Hepatocyte (in vitro differentiated cells): ENCODE measurements around the gene SLC2A8. TPM values are rescaled to one million over a fixed set of nuclear protein-coding genes. Genes with fewer than 3 reads are reported as not detected.

Source experiments
- DNase-seq: peaks from one replicate; pipeline ENCODE4 v3.0.0-alpha.2; 2016; ENCODE audit warnings: low spot score
- H2AFZ ChIP-seq: fragments of 200-600 bp; sonication (generic); 2 replicates; pipeline ENCODE4 v1.6.0; 2016; ENCODE audit warnings: antibody characterized with exemption, mild to moderate bottlenecking
- H3K27ac ChIP-seq: fragments of 200-600 bp; sonication (generic); 2 replicates; pipeline ENCODE4 v1.5.1; 2016; ENCODE audit warnings: mild to moderate bottlenecking
- H3K27me3 ChIP-seq: fragments of 200-600 bp; sonication (generic); 2 replicates; pipeline ENCODE4 v1.6.1; 2016
- H3K36me3 ChIP-seq: fragments of 200-600 bp; sonication (generic); replicated peaks from 2 replicates; pipeline ENCODE4 v1.5.1; 2016; ENCODE audit warnings: low read depth; ENCODE audit not compliant: insufficient read depth
- H3K4me1 ChIP-seq: fragments of 200-600 bp; sonication (generic); 2 replicates; pipeline ENCODE4 v1.5.1; 2016; ENCODE audit warnings: mild to moderate bottlenecking, moderate library complexity; ENCODE audit not compliant: insufficient read depth
- H3K4me2 ChIP-seq: fragments of 200-600 bp; sonication (generic); 2 replicates; pipeline ENCODE4 v1.6.0; 2016
- H3K4me3 ChIP-seq: fragments of 200-600 bp; sonication (generic); 2 replicates; pipeline ENCODE4 v1.5.1; 2016; ENCODE audit warnings: mild to moderate bottlenecking
- H3K79me2 ChIP-seq: fragments of 200-600 bp; sonication (generic); 2 replicates; pipeline ENCODE4 v1.6.0; 2017; ENCODE audit warnings: mild to moderate bottlenecking
- H3K9me2 ChIP-seq: fragments of 200-600 bp; sonication (generic); replicated peaks from 2 replicates; pipeline ENCODE4 v1.6.0; 2017; ENCODE audit warnings: mild to moderate bottlenecking; ENCODE audit not compliant: insufficient read depth
- H3K9me3 ChIP-seq: fragments of 200-600 bp; sonication (generic); 2 replicates; pipeline ENCODE4 v1.5.1; 2016; ENCODE audit warnings: low read depth, mild to moderate bottlenecking
- H4K20me1 ChIP-seq: fragments of 200-600 bp; sonication (generic); 2 replicates; pipeline ENCODE4 v1.6.0; 2016; ENCODE audit warnings: mild to moderate bottlenecking; ENCODE audit not compliant: insufficient read depth, poor library complexity, severe bottlenecking
- EZH2 ChIP-seq: fragments of 200-600 bp; sonication (generic); IDR thresholded peaks from 2 replicates; pipeline ENCODE4 v1.6.1; 2016; ENCODE audit warnings: antibody characterized with exemption, mild to moderate bottlenecking, borderline replicate concordance
- EZH2phosphoT487 ChIP-seq: fragments of 200-600 bp; sonication (generic); IDR thresholded peaks from one replicate; pipeline ENCODE4 v1.6.1; 2018; ENCODE audit warnings: antibody characterized with exemption, mild to moderate bottlenecking, low read depth, moderate library complexity; ENCODE audit not compliant: unreplicated experiment, severe bottlenecking
- WGBS: methylation state at CpG from one replicate; pipeline ENCODE4 v1.1.6; 2016; ENCODE audit warnings: low lambda C conversion rate; ENCODE audit errors: missing lambda C conversion rate; 5-methylcytosine and 5-hydroxymethylcytosine counted together
- polyA plus RNA-seq: library from polyadenylated mRNA; unstranded; fragments of >200 nt; fragmentation: Nextera tagmentation; extraction: Ambion mirVana; gene quantifications from 2 replicates; pipeline ENCODE4 v1.2.1, GENCODE V29; 2016
- total RNA-seq: library from RNA; depleted of rRNA; stranded (reverse); fragments of >200 nt; gene quantifications from 2 replicates; pipeline ENCODE4 v1.2.3, GENCODE V29; 2014
- TF ChIP-seq, protein P1 (sequence below): fragments of 200-600 bp; sonication (generic); IDR thresholded peaks from 2 replicates; pipeline ENCODE4 v1.5.1; 2016; ENCODE audit warnings: antibody characterized with exemption, mild to moderate bottlenecking; ENCODE audit not compliant: poor library complexity

The SLC2A8 gene
- total and polyA plus RNA-seq, 2 experiments from 2014 or later: 91.7 to 145 TPM

DNA sequence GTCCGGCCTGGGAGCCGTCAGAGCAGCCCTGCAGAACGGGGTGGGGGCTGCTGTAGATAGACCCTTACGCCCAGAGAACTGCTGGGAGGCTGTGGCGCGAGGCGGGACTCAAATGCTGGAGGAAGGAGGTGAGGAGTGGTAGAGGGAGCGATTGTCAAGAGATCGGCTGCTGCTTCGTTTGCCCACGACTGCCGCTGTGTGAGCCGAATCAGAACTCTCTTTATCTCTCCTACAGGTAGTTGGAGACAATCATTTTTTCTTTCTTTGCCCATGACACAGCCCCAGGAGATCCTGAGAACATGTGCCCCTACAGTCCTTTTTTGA, 27.7 kb downstream of the SLC2A8 start:
- no peaks in the 10 kb centered on the region for H4K20me1 ChIP-seq
- no peaks in the 10 kb centered on the region for H3K9me3 ChIP-seq
- TF ChIP-seq EZH2 (no peak), EZH2phosphoT487 (no peak)
- TF ChIP-seq, protein P1, sequence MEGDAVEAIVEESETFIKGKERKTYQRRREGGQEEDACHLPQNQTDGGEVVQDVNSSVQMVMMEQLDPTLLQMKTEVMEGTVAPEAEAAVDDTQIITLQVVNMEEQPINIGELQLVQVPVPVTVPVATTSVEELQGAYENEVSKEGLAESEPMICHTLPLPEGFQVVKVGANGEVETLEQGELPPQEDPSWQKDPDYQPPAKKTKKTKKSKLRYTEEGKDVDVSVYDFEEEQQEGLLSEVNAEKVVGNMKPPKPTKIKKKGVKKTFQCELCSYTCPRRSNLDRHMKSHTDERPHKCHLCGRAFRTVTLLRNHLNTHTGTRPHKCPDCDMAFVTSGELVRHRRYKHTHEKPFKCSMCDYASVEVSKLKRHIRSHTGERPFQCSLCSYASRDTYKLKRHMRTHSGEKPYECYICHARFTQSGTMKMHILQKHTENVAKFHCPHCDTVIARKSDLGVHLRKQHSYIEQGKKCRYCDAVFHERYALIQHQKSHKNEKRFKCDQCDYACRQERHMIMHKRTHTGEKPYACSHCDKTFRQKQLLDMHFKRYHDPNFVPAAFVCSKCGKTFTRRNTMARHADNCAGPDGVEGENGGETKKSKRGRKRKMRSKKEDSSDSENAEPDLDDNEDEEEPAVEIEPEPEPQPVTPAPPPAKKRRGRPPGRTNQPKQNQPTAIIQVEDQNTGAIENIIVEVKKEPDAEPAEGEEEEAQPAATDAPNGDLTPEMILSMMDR: no peak
- H2AFZ ChIP-seq: peak overlapping the region; percentile 44
- under 1% methylated on average over 13 of the region's 13 CpGs for WGBS
- peaks cover 22% of the 10 kb centered on the region for H3K4me1 ChIP-seq
- H3K79me2 ChIP-seq: peaks cover 71% of the 10 kb centered on the region
- peak overlapping the region; percentile 94 for H3K4me2 ChIP-seq
- H3K9me2 ChIP-seq: no peaks in the 10 kb centered on the region
- peak; percentile 50 for DNase-seq
- H3K36me3 ChIP-seq: no peaks in the 10 kb centered on the region
- H3K27ac ChIP-seq: peak overlapping the region; percentile 90
- H3K4me3 ChIP-seq: peak overlapping the region; percentile 50
- H3K27me3 ChIP-seq: no peaks in the 10 kb centered on the region

DNA sequence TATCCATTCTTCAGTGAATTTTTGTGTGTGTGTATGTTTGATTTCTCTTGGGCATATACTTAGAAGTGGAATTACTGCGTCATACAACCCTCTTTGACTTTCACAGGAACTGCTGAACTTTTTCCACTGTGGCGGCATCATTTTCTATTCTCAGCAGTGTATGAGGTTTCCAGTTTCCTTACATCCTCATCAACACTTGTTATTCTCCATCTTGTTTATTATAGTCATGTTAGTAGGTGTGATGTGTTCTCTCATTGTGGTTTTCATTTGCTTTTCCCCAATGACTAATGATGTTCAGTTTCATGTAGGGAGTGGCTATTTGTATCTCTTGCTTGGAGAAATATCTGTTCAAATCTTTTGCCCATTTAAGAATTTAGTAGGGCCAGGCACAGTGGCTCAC, 29.8 kb downstream of the SLC2A8 start:
- TF ChIP-seq, protein P1: no peak
- TF ChIP-seq EZH2: no peak
- TF ChIP-seq EZH2phosphoT487: no peak
- no peak overlapping the region for H2AFZ ChIP-seq
- 98% methylated on average over 2 of the region's 2 CpGs for WGBS
- no peak overlapping the region for H3K27ac ChIP-seq
- H3K27me3 ChIP-seq: no peaks in the 10 kb centered on the region
- H3K4me1 ChIP-seq: peaks cover 22% of the 10 kb centered on the region
- H3K79me2 ChIP-seq: peaks cover 71% of the 10 kb centered on the region
- no peaks in the 10 kb centered on the region for H3K9me2 ChIP-seq
- H3K4me3 ChIP-seq: no peak overlapping the region
- DNase-seq: no peak
- H3K4me2 ChIP-seq: no peak overlapping the region
- no peaks in the 10 kb centered on the region for H3K36me3 ChIP-seq
- H4K20me1 ChIP-seq: no peaks in the 10 kb centered on the region
- no peaks in the 10 kb centered on the region for H3K9me3 ChIP-seq

DNA sequence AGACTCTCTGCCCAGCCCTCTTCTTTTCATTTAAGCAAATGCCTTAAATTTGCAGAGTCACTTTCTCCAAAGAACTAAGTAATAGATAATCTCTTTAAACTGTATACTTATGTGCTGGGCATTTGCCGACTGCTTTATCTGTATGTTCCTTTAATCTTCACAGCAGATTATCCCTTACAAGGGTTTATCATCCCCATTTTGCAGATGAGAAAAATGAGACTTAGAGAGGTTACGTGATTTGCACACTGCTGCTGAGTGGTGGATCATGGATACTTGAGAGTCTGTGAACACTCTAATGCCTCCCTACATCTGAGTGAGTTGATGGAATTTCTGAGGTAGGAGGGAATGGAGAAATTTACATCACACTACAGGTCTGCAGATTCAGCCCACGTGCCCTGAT, 31.4 kb downstream of the SLC2A8 start:
- H3K27ac ChIP-seq: no peak overlapping the region
- H2AFZ ChIP-seq: no peak overlapping the region
- no peaks in the 10 kb centered on the region for H3K9me2 ChIP-seq
- no peaks in the 10 kb centered on the region for H3K27me3 ChIP-seq
- H4K20me1 ChIP-seq: no peaks in the 10 kb centered on the region
- DNase-seq: no peak
- TF ChIP-seq, protein P1: no peak
- no peak for TF ChIP-seq EZH2phosphoT487
- no peak for TF ChIP-seq EZH2
- H3K4me2 ChIP-seq: no peak overlapping the region
- no peaks in the 10 kb centered on the region for H3K36me3 ChIP-seq
- H3K4me3 ChIP-seq: no peak overlapping the region
- 89% methylated on average over 3 of the region's 3 CpGs for WGBS
- peaks cover 56% of the 10 kb centered on the region for H3K79me2 ChIP-seq
- H3K4me1 ChIP-seq: peaks cover 9% of the 10 kb centered on the region
- H3K9me3 ChIP-seq: no peaks in the 10 kb centered on the region

DNA sequence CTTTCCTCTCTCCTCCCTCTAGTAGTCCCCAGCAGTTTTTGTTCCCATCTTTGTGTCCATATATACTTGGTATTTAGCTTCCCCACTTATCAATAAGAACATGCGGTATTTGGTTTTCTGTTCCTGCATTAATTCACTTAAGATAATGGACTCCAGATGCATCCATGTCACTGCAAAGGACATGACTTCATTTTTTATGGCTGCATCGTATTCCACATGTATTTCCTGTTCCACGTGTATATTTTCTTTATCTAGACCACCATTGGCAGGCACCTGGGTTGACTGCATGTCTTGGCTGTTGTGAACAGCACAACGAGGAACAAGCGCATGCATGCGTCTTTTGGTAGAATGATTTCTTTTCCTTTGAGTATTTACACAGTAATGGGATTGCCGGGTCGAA, 33.4 kb downstream of the SLC2A8 start:
- Histone ChIP-seq H2AFZ (no peak overlapping the region), H3K27me3 (no peaks in the 10 kb centered on the region), H3K4me2 (no peak overlapping the region), H3K36me3 (no peaks in the 10 kb centered on the region), H3K4me1 (peaks cover 6% of the 10 kb centered on the region), H3K79me2 (peaks cover 48% of the 10 kb centered on the region), H3K9me2 (no peaks in the 10 kb centered on the region), H3K4me3 (no peak overlapping the region), H3K9me3 (no peaks in the 10 kb centered on the region), H3K27ac (no peak overlapping the region), H4K20me1 (no peaks in the 10 kb centered on the region)
- DNase-seq: no peak
- WGBS: 98% methylated on average over 8 of the region's 8 CpGs
- no peak for TF ChIP-seq EZH2
- TF ChIP-seq, protein P1: no peak
- TF ChIP-seq EZH2phosphoT487: no peak
